MG63 (cell line): ENCODE data around the gene GCC2. TPM values are rescaled to one million over a fixed set of nuclear protein-coding genes. Genes with fewer than 3 reads are reported as not detected.
"Not testable (repeated sequence)": the region's sequence is repeated elsewhere in the genome, so short reads cannot be mapped to it uniquely, and the experiment has no call there.

Source experiments
- DNase-seq: peaks from one replicate; pipeline ENCODE4 v3.0.0-alpha.2; 2020
- H3K27me3 ChIP-seq: fragments of 250-450 bp; sonication (Bioruptor Pico); 2 replicates; pipeline ENCODE4 v1.5.1; 2020; ENCODE audit warnings: mild to moderate bottlenecking, moderate library complexity
- H3K36me3 ChIP-seq: fragments of 250-450 bp; sonication (Bioruptor Pico); 2 replicates; pipeline ENCODE4 v1.5.1; 2020; ENCODE audit warnings: mild to moderate bottlenecking, moderate library complexity
- H3K4me3 ChIP-seq: fragments of 250-450 bp; sonication (Bioruptor Pico); 2 replicates; pipeline ENCODE4 v1.5.1; 2020; ENCODE audit warnings: mild to moderate bottlenecking, moderate library complexity
- H3K9me3 ChIP-seq: fragments of 250-450 bp; sonication (Bioruptor Pico); 2 replicates; pipeline ENCODE4 v1.5.1; 2020; ENCODE audit warnings: mild to moderate bottlenecking, moderate library complexity
- total RNA-seq: library from RNA; depleted of rRNA; stranded (reverse); fragments of >200 nt; shearing (Covaris generic); gene quantifications from 2 replicates; pipeline ENCODE4 v1.2.3, GENCODE V29; 2014; ENCODE audit warnings: low replicate concordance; rRNA removed

GCC2 gene
- total RNA-seq, 1 experiment from 2014 or later: 4.0 TPM

DNA sequence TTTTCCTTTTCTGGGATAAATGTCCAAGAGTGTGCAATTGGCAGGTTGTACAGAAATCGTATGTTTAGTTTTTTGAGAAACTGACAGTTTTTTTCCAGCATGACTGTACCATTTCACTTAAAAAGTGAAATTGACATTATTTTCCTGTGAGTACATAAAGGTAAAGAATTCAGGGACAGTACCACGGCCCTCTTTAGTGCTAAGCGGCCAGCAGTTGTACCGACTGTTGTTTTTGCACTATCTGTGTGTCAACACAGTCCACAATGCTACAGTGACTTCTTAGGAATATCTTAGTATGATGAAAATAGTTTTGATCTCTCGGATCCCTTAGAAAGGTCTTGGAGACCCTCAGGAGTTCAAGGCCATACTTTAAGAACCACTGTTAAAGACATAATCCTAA lies 87.9 kb downstream of the GCC2 start:
- Histone ChIP-seq H3K27me3 (no peaks in the 10 kb centered on the region), H3K4me3 (no peak overlapping the region), H3K9me3 (no peaks in the 10 kb centered on the region), H3K36me3 (no peaks in the 10 kb centered on the region)
- DNase-seq: no peak

DNA sequence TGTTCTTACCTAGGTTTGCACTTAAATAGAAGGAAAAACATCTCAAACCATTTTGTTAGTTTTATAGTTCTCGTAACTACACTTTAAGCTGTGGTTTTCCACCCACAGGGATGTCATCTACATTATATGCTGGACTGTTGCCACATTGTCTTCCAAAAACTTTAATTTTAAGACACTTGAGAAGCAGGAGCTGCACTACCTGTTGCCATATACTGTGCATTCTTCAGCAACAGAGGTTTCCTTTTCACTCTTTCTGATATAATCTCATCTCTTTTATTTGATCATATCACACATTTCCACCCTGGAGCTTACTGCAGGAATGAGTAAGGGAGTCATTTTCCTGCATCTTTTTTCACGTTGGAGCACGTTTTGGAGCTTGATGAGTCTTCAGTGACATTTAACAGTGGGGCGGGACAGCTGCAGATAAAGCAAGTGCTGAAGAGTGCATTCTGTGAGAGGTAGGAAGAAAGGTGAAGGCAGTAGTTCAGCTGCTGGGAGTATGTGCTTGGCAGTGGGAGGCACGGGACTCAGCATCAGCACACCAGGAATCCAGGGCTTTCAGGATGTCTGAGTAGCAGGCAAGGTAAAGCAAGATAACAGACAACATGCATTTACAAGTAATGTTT lies 89.1 kb downstream of the GCC2 start:
- no peaks in the 10 kb centered on the region for H3K27me3 ChIP-seq
- no peaks in the 10 kb centered on the region for H3K9me3 ChIP-seq
- DNase-seq: no peak
- peaks cover 3% of the 10 kb centered on the region; the same call in 1 of the 2 replicates for H3K36me3 ChIP-seq
- H3K4me3 ChIP-seq: no peak overlapping the region

DNA sequence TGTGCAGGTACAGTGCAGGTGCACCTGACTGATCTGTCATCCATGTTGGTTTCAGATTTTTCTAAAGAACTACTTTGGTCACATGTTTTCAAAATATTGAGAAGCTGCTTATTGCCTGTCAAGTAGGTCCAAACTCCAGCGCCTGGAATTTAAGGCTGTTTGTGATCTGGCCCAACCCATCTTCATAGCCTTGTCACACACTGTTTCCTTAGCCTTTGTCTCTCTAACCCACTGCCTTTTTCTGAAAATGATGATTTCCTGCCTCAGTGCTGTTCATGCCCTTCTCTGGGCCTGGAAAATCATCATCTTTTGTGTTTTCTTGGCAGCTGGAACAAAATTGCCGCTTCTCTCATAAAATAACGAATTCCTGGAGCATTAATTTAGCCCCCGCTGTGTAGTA lies 92.4 kb downstream of the GCC2 start:
- Histone ChIP-seq H3K4me3 (no peak overlapping the region), H3K9me3 (no peaks in the 10 kb centered on the region), H3K36me3 (peaks cover 3% of the 10 kb centered on the region; the same call in 1 of the 2 replicates), H3K27me3 (no peaks in the 10 kb centered on the region)
- no peak for DNase-seq

DNA sequence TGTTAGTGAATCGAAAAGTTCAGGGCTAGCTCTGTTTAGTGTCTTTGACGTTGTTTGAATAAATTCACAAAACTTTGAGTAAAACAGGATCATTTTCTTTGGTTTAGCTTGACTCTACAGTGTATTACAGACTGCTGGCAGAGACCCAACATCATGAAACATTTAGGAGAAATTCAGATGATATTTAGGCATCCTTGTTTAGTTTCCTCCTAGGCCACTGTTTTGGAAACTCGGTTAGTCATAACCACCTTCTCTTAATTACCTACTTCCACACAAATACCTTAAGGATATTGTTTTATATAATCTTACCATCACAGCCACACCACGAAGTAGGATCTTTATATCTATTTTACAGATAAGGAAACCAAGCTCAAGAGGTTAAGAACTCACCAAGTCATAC lies 93.1 kb downstream of the GCC2 start:
- Histone ChIP-seq H3K9me3 (no peaks in the 10 kb centered on the region), H3K27me3 (no peaks in the 10 kb centered on the region), H3K4me3 (no peak overlapping the region), H3K36me3 (peaks cover 3% of the 10 kb centered on the region; the same call in 1 of the 2 replicates)
- DNase-seq: no peak

DNA sequence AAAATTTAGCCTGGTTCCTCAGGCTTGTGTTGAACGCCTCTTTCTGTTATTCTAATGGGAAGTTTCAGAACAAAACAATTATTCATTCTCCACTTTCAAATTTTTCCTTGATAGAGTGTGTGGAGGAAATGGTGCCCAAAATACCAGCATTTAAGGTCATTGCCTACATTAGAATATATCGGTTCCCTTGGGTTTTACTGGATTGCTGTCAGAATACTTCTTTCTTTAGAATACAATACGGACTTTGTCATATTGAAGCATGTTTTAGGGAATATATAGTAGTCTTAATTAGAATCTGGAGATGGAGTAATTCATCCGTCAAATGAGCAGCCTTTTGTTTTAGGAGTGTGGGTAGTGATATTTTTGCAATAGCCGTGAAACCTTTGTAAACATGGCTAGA lies 98.6 kb downstream of the GCC2 start:
- no peaks in the 10 kb centered on the region for H3K27me3 ChIP-seq
- no peak for DNase-seq
- H3K36me3 ChIP-seq: peaks cover under 1% of the 10 kb centered on the region; the same call in 1 of the 2 replicates
- no peaks in the 10 kb centered on the region for H3K9me3 ChIP-seq
- H3K4me3 ChIP-seq: no peak overlapping the region

DNA sequence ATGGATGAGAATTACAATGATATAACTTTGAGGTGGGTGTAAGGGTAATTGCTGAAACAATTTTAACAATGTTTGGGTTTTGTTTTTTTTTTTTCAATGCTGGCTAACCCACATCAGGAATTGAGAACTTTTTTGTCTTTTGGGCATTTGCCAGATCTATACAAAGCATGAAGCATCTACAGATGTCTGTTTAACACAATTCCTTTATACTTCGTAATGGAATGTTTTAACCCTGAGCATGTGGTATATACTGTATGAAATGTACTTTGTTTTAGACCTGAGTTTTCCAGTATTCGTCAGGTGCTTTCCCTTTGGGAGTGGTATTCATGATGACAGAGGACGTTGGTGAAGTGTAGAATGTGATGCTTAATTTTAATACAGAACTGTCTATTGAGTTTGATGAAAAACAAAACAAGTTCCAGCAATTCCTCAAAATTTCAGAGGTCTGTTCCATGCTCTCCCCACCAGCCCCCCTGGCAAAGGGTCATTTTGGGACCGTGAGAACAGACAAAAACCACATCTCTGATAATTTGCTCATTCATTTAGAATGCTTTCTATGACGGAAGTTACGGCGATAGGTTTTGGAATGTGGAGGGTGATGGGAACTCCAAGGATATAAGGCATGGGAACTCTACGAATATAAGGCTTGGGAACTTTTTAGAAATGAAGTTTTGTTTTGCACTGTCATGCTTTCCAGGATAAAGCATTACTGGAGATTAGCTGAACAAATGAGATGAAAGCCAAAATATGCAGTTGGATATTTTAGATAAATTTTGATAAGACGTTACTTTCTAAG lies 99.4 kb downstream of the GCC2 start:
- H3K4me3 ChIP-seq: no peak overlapping the region
- DNase-seq: no peak

DNA sequence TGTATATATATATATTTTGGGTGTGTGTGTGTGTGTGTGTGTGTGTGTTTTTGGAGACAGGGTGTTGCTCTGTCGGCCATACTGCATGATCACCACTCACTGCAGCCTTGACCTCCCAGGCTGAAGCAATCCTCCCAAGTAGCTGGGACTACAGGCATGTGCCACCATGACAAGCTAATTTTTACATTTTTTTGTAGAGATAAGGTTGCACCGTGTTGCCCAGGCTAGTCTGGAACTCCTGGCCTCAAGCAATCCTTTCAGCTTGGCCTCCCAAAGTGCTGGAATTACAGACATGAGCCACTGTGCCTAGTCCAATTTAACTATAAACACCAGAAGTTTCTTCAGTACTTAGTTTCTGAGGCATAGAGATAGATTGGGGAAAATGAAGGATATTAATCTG lies 103.6 kb downstream of the GCC2 start:
- Histone ChIP-seq H3K36me3 (no peaks in the 10 kb centered on the region), H3K9me3 (no peaks in the 10 kb centered on the region), H3K27me3 (no peaks in the 10 kb centered on the region), H3K4me3 (no peak overlapping the region)
- no peak for DNase-seq

More for the DNA sequence above, 99.4 kb downstream of the GCC2 start:
- Histone ChIP-seq H3K36me3 (no peaks in the 10 kb centered on the region), H3K27me3 (no peaks in the 10 kb centered on the region), H3K9me3 (no peaks in the 10 kb centered on the region)

DNA sequence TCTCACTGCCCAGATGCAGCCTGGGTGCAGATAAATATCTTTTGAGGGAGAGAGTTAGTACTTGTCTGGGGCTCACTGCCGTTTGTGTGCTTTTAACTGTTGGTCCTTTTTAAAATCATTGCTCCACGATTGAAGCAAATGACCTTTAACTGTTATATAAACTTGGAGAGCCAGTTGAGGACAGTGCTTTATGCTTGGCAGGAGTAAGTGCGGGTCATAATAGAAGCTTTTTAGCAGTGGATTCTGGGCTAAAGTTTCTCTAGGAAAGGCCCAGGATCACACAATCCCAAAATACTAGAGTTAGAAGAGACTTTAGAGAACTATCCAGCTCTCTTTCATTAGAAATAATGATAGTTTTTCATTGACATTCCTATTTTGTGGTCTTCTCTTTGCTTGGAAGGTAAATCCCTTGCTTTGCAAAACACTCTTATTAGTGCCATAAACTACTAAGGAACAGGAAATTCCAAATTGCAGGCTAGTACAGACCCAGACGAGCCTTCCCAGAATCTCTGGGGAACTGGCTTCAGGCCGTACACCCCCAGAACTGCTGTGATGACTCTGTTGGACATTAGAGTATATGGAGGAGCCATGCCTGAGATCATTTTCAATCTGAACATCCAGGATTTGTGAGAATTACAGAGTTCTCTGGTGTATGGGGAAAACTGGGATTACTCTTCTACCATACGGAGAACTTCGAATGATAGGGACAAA lies 104.4 kb downstream of the GCC2 start:
- DNase-seq: no peak
- H3K27me3 ChIP-seq: no peaks in the 10 kb centered on the region
- H3K4me3 ChIP-seq: no peak overlapping the region
- H3K36me3 ChIP-seq: no peaks in the 10 kb centered on the region
- H3K9me3 ChIP-seq: no peaks in the 10 kb centered on the region

DNA sequence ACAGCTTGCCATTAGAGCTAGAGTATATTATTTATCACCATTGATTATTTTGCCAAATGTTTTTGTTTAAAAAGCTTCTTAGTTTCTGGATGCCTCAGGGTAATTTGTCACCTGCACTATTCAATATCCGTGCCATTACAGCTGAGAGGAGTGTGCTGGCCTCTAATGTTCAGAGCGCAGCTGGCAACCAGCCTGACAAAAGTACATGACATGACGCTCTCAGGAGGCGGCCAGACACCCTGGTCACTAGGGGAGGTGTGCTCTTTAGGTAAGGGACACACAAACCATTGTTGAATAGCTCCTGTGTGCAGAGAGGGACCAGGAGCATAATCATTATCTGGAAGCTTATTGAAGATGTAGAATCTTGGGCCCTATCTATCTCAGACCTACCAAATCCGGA lies 105.5 kb downstream of the GCC2 start:
- Histone ChIP-seq H3K9me3 (no peaks in the 10 kb centered on the region), H3K27me3 (no peaks in the 10 kb centered on the region), H3K36me3 (no peaks in the 10 kb centered on the region), H3K4me3 (no peak overlapping the region)
- DNase-seq: no peak

DNA sequence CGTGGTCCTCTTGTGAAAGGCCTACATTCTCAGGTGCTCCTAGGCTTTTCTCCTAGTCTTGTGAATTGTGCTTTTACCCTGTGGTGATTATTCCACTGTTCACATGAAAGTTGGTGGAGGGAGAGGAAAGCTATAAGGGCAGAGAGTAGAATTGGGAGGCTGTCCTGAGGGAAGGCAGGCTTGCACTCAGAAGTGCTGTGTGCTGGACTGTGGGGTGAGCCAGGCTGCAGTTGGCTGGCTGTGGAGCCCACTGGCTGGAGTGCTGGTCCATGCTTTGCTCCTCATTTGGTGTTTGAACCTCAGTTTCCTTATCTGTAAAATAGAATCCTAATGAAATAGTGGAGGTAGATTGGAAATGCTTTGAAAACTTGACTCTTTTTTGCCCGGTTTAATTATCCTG lies 106.6 kb downstream of the GCC2 start:
- DNase-seq: no peak
- Histone ChIP-seq H3K27me3 (no peaks in the 10 kb centered on the region), H3K4me3 (no peak overlapping the region), H3K9me3 (no peaks in the 10 kb centered on the region), H3K36me3 (no peaks in the 10 kb centered on the region)

DNA sequence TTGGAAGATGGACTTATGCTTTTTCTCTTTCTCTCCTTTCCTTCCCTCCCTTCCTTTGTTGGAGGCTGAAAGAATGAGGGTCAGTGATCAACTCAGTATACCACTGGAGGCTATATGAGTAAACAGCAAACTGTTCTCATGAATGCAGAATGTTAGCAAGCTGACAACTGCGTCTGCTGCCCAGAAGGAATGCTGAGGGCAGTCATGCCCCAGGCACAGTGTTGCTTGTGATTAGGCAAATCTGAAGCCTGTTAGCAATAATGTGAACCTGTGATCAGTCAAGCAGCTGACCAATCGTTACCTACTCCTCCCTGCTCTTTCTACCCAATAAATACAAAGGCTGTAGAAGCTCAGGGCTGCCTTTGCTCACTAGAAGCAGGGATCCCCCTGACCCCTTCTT lies 107.6 kb downstream of the GCC2 start:
- not testable (repeated sequence) for DNase-seq, H3K4me3 ChIP-seq, H3K9me3 ChIP-seq, H3K36me3 ChIP-seq, H3K27me3 ChIP-seq

Other genes starting within 250 kb of the GCC2 start
- not detected in 2 replicates for gene SULT1C3, start 209.2 kb upstream of the GCC2 start, total RNA-seq
- gene SULT1C2, start 160.3 kb upstream of the GCC2 start, total RNA-seq: not detected in 2 replicates
- not detected in 2 replicates for gene SULT1C4, start 71.3 kb upstream of the GCC2 start, total RNA-seq
- gene LIMS1, start 85.3 kb downstream of the GCC2 start, total RNA-seq: 42.1 and 49.2 TPM in 2 replicates